Panc1 (cell line): ENCODE data around the gene OR4D2. TPM values are rescaled to one million over a fixed set of nuclear protein-coding genes. Genes with fewer than 3 reads are reported as not detected.
A peak's percentile ranks its signal among the peaks of the same experiment; 100 is the strongest.

Experiments used
- ATAC-seq: fragments of 200-7000 bp; cut with Tn5 transposase; 2 replicates; pipeline ENCODE4 v1.9.1; 2020; ENCODE audit warnings: mild to moderate bottlenecking, moderate library complexity
- BruUV-seq: library from RNA; stranded (reverse); fragments of 400-500 nt; replicated peaks from 2 replicates; lab custom pipeline; 2021; lab: Mats Ljungman, UMichigan
- CTCF ChIA-PET: fragments of 300-600 bp; sonication (Branson Sonifier 250); formaldehyde crosslinking; loops from one replicate; lab custom pipeline; 2022; ENCODE audit warnings: antibody characterized with exemption; lab: Charles Lee
- POLR2A ChIA-PET: fragments of 300-600 bp; sonication (Branson Sonifier 250); formaldehyde crosslinking; loops from one replicate; lab custom pipeline; 2022; ENCODE audit warnings: antibody characterized with exemption; lab: Charles Lee
- DNase-seq: peaks from one replicate; pipeline ENCODE4 v3.0.0-alpha.2; 2010; ENCODE audit warnings: low read depth, low spot score
- H3K27ac ChIP-seq: 2 replicates; pipeline ENCODE4 v1.5.1; 2011; ENCODE audit warnings: mild to moderate bottlenecking, low read length, inconsistent platforms
- H3K27me3 ChIP-seq: fragments of 200-500 bp; sonication (Bioruptor generic); 2 replicates; pipeline ENCODE4 v1.6.0; 2014; ENCODE audit warnings: low read length, inconsistent platforms; ENCODE audit not compliant: control insufficient read depth, insufficient read depth
- H3K36me3 ChIP-seq: fragments of 200-500 bp; sonication (Bioruptor generic); 2 replicates; pipeline ENCODE4 v1.5.1; 2014; ENCODE audit warnings: inconsistent platforms, mild to moderate bottlenecking, low read length, moderate library complexity; ENCODE audit not compliant: control insufficient read depth, insufficient read depth
- H3K4me1 ChIP-seq: 2 replicates; pipeline ENCODE4 v1.5.1; 2011; ENCODE audit warnings: inconsistent platforms, mild to moderate bottlenecking, low read length, moderate library complexity; ENCODE audit not compliant: control insufficient read depth, insufficient read depth
- H3K4me3 ChIP-seq, 2 experiments: 2 replicates each; pipeline ENCODE4 v1.5.1; 2011 to 2012; ENCODE audit warnings: low read depth in 2 of 2, low read length in 2 of 2, mild to moderate bottlenecking in 2 of 2, inconsistent platforms in 1 of 2, moderate library complexity in 1 of 2
- H3K9me3 ChIP-seq: fragments of 200-500 bp; sonication (Bioruptor generic); 2 replicates; pipeline ENCODE4 v1.5.1; 2014; ENCODE audit warnings: low read depth, mild to moderate bottlenecking, inconsistent platforms, low read length, moderate library complexity; ENCODE audit not compliant: control insufficient read depth, insufficient read depth
- CTCF ChIP-seq: fragments of 450-650 bp; IDR thresholded peaks from 2 replicates; pipeline ENCODE4 v1.5.1; 2017; ENCODE audit warnings: mild to moderate bottlenecking
- POLR2AphosphoS5 ChIP-seq: IDR thresholded peaks from 2 replicates; pipeline ENCODE4 v1.6.1; 2012; ENCODE audit warnings: mild to moderate bottlenecking, low read depth, low read length, moderate library complexity
- REST ChIP-seq, 2 experiments: IDR thresholded peaks; 2 replicates each; pipeline ENCODE4 v1.6.1; 2011 to 2012; ENCODE audit warnings: low read depth in 2 of 2, control low read depth in 1 of 2, low read length in 1 of 2, mild to moderate bottlenecking in 1 of 2, moderate library complexity in 1 of 2; ENCODE audit not compliant: insufficient read depth in 1 of 2
- SIN3A ChIP-seq: IDR thresholded peaks from 2 replicates; pipeline ENCODE4 v1.6.1; 2012; ENCODE audit warnings: low read depth, mild to moderate bottlenecking, low read length, moderate library complexity, borderline replicate concordance; ENCODE audit not compliant: insufficient read depth
- TCF7L2 ChIP-seq: IDR thresholded peaks from 2 replicates; pipeline ENCODE4 v1.6.1; 2011; ENCODE audit warnings: mild to moderate bottlenecking, low read depth, low read length, inconsistent platforms
- in situ Hi-C: cut with HindIII; loops from 2 replicates; pipeline ENCODE4 v1.10.0; 2016; ENCODE audit warnings: low sequenced_read_pairs, low pct_unique_long_range_greater_than_20kb
- intact Hi-C: fragments of 100-400 bp; cut with micrococcal nuclease; formaldehyde crosslinking; loops from one replicate; pipeline ENCODE4 v1.10.0; 2022; ENCODE audit not compliant: unreplicated experiment
- total RNA-seq: library from RNA; stranded (reverse); gene quantifications from one replicate; pipeline ENCODE4 v1.2.1, GENCODE V29; 2021; ENCODE audit not compliant: unreplicated experiment

The OR4D2 gene
- total RNA-seq, 1 experiment from 2014 or later: not detected

GRCh38 chr17:58119491-58119890, 47.3 kb upstream of the OR4D2 start:
- intact Hi-C loops: loop anchor here (10.0 kb wide), 1 partner anchor 525 kb away; no protein-coding TSS in a partner anchor
- no peak for TF ChIP-seq SIN3A
- H3K4me1 ChIP-seq: no peaks in the 10 kb centered on the region
- H3K4me3 ChIP-seq: no peak overlapping the region
- ATAC-seq (no peak), DNase-seq (no peak)
- in situ Hi-C loops: no loop called here
- CTCF ChIA-PET: no interaction called here
- H3K27me3 ChIP-seq: peaks cover 9% of the 10 kb centered on the region
- H3K36me3 ChIP-seq: no peaks in the 10 kb centered on the region
- H3K27ac ChIP-seq: no peak overlapping the region
- H3K9me3 ChIP-seq: no peaks in the 10 kb centered on the region
- BruUV-seq: no TSS peak
- POLR2A ChIA-PET: no interaction called here

GRCh38 chr17:58120195-58120822, 46.5 kb upstream of the OR4D2 start:
- no peaks in the 10 kb centered on the region for H3K36me3 ChIP-seq
- in situ Hi-C loops: no loop called here
- POLR2A ChIA-PET: no interaction called here
- peaks cover 10% of the 10 kb centered on the region for H3K27me3 ChIP-seq
- CTCF ChIA-PET: no interaction called here
- no peak overlapping the region for H3K27ac ChIP-seq
- ATAC-seq (peak; percentile 56), DNase-seq (no peak)
- intact Hi-C loops: loop anchor here (1.0 kb wide), 1 partner anchor 52 kb away; no protein-coding TSS in a partner anchor
- no TSS peak for BruUV-seq
- no peaks in the 10 kb centered on the region for H3K4me1 ChIP-seq
- H3K9me3 ChIP-seq: no peaks in the 10 kb centered on the region
- TF ChIP-seq TCF7L2: no peak
- peak; percentile 98 to 99 for TF ChIP-seq REST (IDR thresholded peaks at IDR 0.05; ENCODE audit: insufficient read depth in 1 of 2, low read depth in 2 of 2, low read length in 1 of 2)
- no peak overlapping the region for H3K4me3 ChIP-seq

GRCh38 chr17:58121925-58122324, 44.9 kb upstream of the OR4D2 start:
- ATAC-seq (peak; percentile 85), DNase-seq (no peak)
- in situ Hi-C loops (no loop called here), intact Hi-C loops (no loop called here)
- ChIA-PET CTCF (interaction anchor here (0.7 to 1.2 kb wide), 5 partner anchors 49 to 639 kb away, joined by 3 to 5 read pairs (median 4); no protein-coding TSS in a partner anchor), POLR2A (no interaction called here)
- Histone ChIP-seq H3K4me3 (no peak overlapping the region), H3K9me3 (no peaks in the 10 kb centered on the region), H3K27ac (no peak overlapping the region), H3K27me3 (peaks cover 18% of the 10 kb centered on the region), H3K36me3 (no peaks in the 10 kb centered on the region), H3K4me1 (no peaks in the 10 kb centered on the region)
- BruUV-seq: no TSS peak
- TF ChIP-seq POLR2AphosphoS5 (no peak), CTCF (peak; percentile 71), SIN3A (no peak), REST (IDR thresholded peaks at IDR 0.05; ENCODE audit: insufficient read depth in 1 of 2, low read depth in 2 of 2, low read length in 1 of 2) (peak in 1 of 2 experiments; percentile 67; a peak in 1 of 4 replicates)
